ENCODE results near the gene AK1. TPM values are rescaled to one million over a fixed set of nuclear protein-coding genes. Genes with fewer than 3 reads are reported as not detected.
A peak's percentile ranks its signal among the peaks of the same experiment; 100 is the strongest.

AK1 gene
- total and polyA plus RNA-seq, 12 donors, result 51.9 to 242 (median 91.9) TPM

- intact Hi-C loops (cut with DNase I), result no loop called here
- whole genome bisulfite sequencing, 4 donors, result 70 to 77% (median 74%) methylated on average over 6 of the region's 6 CpGs
- no peak for TF ChIP-seq CTCF (IDR thresholded peaks at IDR 0.05)
- TF ChIP-seq POLR2A (IDR thresholded peaks at IDR 0.05), result no peak
- Histone ChIP-seq H3K4me1 (replicated peaks in 1 of 2) (peaks cover 13 to 29% of the 10 kb centered on the region in 2 donors), H3K9me3 (replicated peaks in 1 of 3) (no peaks in the 10 kb centered on the region), H3K4me3 (no peak overlapping the region), H3K27me3 (no peaks in the 10 kb centered on the region), H3K27ac (no peak overlapping the region), H3K36me3 (replicated peaks in 1 of 2) (peaks cover 0 to 44% of the 10 kb centered on the region in 2 donors)
- no peak for DNase-seq
Measured at GRCh38 chr9:127910613-127911205, 33.2 kb upstream of the AK1 start.

- peak overlapping the region in 1 of 5 donors; percentile 22 for H3K27ac ChIP-seq
- no peak overlapping the region for H3K4me3 ChIP-seq
- no peaks in the 10 kb centered on the region for H3K9me3 ChIP-seq (replicated peaks in 1 of 3)
- H3K27me3 ChIP-seq, result no peaks in the 10 kb centered on the region
- WGBS, 4 donors, result 84 to 88% (median 87%) methylated on average over 15 to 17 of the region's 17 CpGs; no CpG with 5 or more reads in 1 of the 4 donors
- no peak for DNase-seq
- TF ChIP-seq POLR2A (IDR thresholded peaks at IDR 0.05) (no peak), CTCF (IDR thresholded peaks at IDR 0.05) (no peak)
- H3K36me3 ChIP-seq (replicated peaks in 1 of 2), result peaks cover 0 to 44% of the 10 kb centered on the region in 2 donors
- intact Hi-C loops (cut with DNase I), result loop anchor here in 1 of 2 donors (5.0 kb wide), 1 partner anchor 38 kb away; no protein-coding TSS in a partner anchor
- H3K4me1 ChIP-seq (replicated peaks in 1 of 2), result peaks cover 10 to 28% of the 10 kb centered on the region in 2 donors
Measured at GRCh38 chr9:127909839-127910273, 32.4 kb upstream of the AK1 start.

- Histone ChIP-seq H3K27ac (no peak overlapping the region), H3K27me3 (no peaks in the 10 kb centered on the region), H3K4me1 (replicated peaks in 1 of 2) (peaks cover 13 to 38% of the 10 kb centered on the region in 2 donors), H3K9me3 (replicated peaks in 1 of 3) (no peaks in the 10 kb centered on the region), H3K36me3 (replicated peaks in 1 of 2) (peaks cover 0 to 44% of the 10 kb centered on the region in 2 donors), H3K4me3 (no peak overlapping the region)
- TF ChIP-seq POLR2A (IDR thresholded peaks at IDR 0.05), result no peak
- no peak for TF ChIP-seq CTCF (IDR thresholded peaks at IDR 0.05)
- intact Hi-C loops (cut with DNase I), result loop anchor here in 1 of 2 donors (5.0 kb wide), 1 partner anchor 36 kb away; no protein-coding TSS in a partner anchor
- WGBS, 4 donors, result 88 to 100% (median 95%) methylated on average over 6 to 10 of the region's 10 CpGs
- no peak for DNase-seq
Measured at GRCh38 chr9:127908660-127908926, 31.1 kb upstream of the AK1 start.

GRCh38 chr9:127907867-127908659 is 30.6 kb upstream of the AK1 start:
- H3K4me1 ChIP-seq (replicated peaks in 1 of 2), result peaks cover 13 to 43% of the 10 kb centered on the region in 2 donors
- WGBS, 4 donors, result 86 to 95% (median 88%) methylated on average over 27 to 35 of the region's 35 CpGs
- H3K27me3 ChIP-seq, result no peaks in the 10 kb centered on the region
- H3K36me3 ChIP-seq (replicated peaks in 1 of 2), result peaks cover 0 to 40% of the 10 kb centered on the region in 2 donors
- no peak for DNase-seq
- no peak for TF ChIP-seq CTCF (IDR thresholded peaks at IDR 0.05)
- TF ChIP-seq POLR2A (IDR thresholded peaks at IDR 0.05), result no peak
- H3K9me3 ChIP-seq (replicated peaks in 1 of 3), result no peaks in the 10 kb centered on the region
- intact Hi-C loops (cut with DNase I), result loop anchor here in 1 of 2 donors (5.0 kb wide), 1 partner anchor 36 kb away; no protein-coding TSS in a partner anchor
- H3K4me3 ChIP-seq, result no peak overlapping the region
- no peak overlapping the region for H3K27ac ChIP-seq

All from adrenal gland (tissue), 12 donors.